Dendritic cell treated with granulocyte-macrophage colony-stimulating factor and Interleukin-4, amounts not matched to agents 40 ng/mL and 50 ng/mL, for 4 days (primary cell): ENCODE results near the gene NFIA.

Source experiments
- H3K27ac Mint-ChIP-seq: one replicate; pipeline ENCODE4 v1.8.0; 2022; ENCODE audit warnings: mild to moderate bottlenecking, mixed read lengths
- H3K27me3 Mint-ChIP-seq: one replicate; pipeline ENCODE4 v1.8.0; 2022; ENCODE audit warnings: mild to moderate bottlenecking, mixed read lengths
- H3K36me3 Mint-ChIP-seq: one replicate; pipeline ENCODE4 v1.8.0; 2022; ENCODE audit warnings: low read depth, mixed read lengths
- H3K4me1 Mint-ChIP-seq: one replicate; pipeline ENCODE4 v1.8.0; 2022; ENCODE audit warnings: low read depth, mixed read lengths
- H3K4me3 Mint-ChIP-seq: one replicate; pipeline ENCODE4 v1.8.0; 2022; ENCODE audit warnings: mild to moderate bottlenecking, moderate library complexity, mixed read lengths
- H3K9me3 Mint-ChIP-seq: one replicate; pipeline ENCODE4 v1.8.0; 2022; ENCODE audit warnings: mixed read lengths
- intact Hi-C: fragments of 100-400 bp; cut with micrococcal nuclease; formaldehyde crosslinking; loops from one replicate; pipeline ENCODE4 v1.15.0; 2022

NFIA gene

GRCh38 chr1:61094677-61095469 lies 12.5 kb downstream of the NFIA start:
- no peaks in the 10 kb centered on the region for H3K27me3 Mint-ChIP-seq
- no peak overlapping the region for H3K4me3 Mint-ChIP-seq
- intact Hi-C loops: no loop called here
- H3K36me3 Mint-ChIP-seq: no peaks in the 10 kb centered on the region
- no peak overlapping the region for H3K27ac Mint-ChIP-seq
- H3K4me1 Mint-ChIP-seq: peaks cover 16% of the 10 kb centered on the region
- H3K9me3 Mint-ChIP-seq: no peaks in the 10 kb centered on the region

GRCh38 chr1:61095470-61095812 lies 13.1 kb downstream of the NFIA start:
- no peaks in the 10 kb centered on the region for H3K9me3 Mint-ChIP-seq
- H3K27ac Mint-ChIP-seq: no peak overlapping the region
- peaks cover 22% of the 10 kb centered on the region for H3K4me1 Mint-ChIP-seq
- intact Hi-C loops: no loop called here
- H3K27me3 Mint-ChIP-seq: no peaks in the 10 kb centered on the region
- H3K36me3 Mint-ChIP-seq: no peaks in the 10 kb centered on the region
- no peak overlapping the region for H3K4me3 Mint-ChIP-seq

GRCh38 chr1:61097317-61097716 lies 15.0 kb downstream of the NFIA start:
- no peaks in the 10 kb centered on the region for H3K9me3 Mint-ChIP-seq
- H3K36me3 Mint-ChIP-seq: no peaks in the 10 kb centered on the region
- H3K4me3 Mint-ChIP-seq: no peak overlapping the region
- H3K27ac Mint-ChIP-seq: no peak overlapping the region
- intact Hi-C loops: no loop called here
- H3K27me3 Mint-ChIP-seq: no peaks in the 10 kb centered on the region
- peaks cover 31% of the 10 kb centered on the region for H3K4me1 Mint-ChIP-seq

GRCh38 chr1:61097722-61098121 lies 15.4 kb downstream of the NFIA start:
- Mint-ChIP-seq H3K27me3 (no peaks in the 10 kb centered on the region), H3K9me3 (no peaks in the 10 kb centered on the region), H3K4me1 (peaks cover 31% of the 10 kb centered on the region), H3K27ac (no peak overlapping the region), H3K36me3 (no peaks in the 10 kb centered on the region), H3K4me3 (no peak overlapping the region)
- intact Hi-C loops: no loop called here

- Mint-ChIP-seq H3K4me3 (no peak overlapping the region), H3K4me1 (peaks cover 31% of the 10 kb centered on the region), H3K27me3 (no peaks in the 10 kb centered on the region), H3K9me3 (no peaks in the 10 kb centered on the region), H3K36me3 (no peaks in the 10 kb centered on the region), H3K27ac (no peak overlapping the region)
- intact Hi-C loops: no loop called here
Measured at GRCh38 chr1:61098333-61098732, 16.0 kb downstream of the NFIA start.

- peaks cover 31% of the 10 kb centered on the region for H3K4me1 Mint-ChIP-seq
- no peak overlapping the region for H3K4me3 Mint-ChIP-seq
- peak overlapping the region; percentile 27 for H3K27ac Mint-ChIP-seq
- intact Hi-C loops: no loop called here
- no peaks in the 10 kb centered on the region for H3K36me3 Mint-ChIP-seq
- no peaks in the 10 kb centered on the region for H3K9me3 Mint-ChIP-seq
- no peaks in the 10 kb centered on the region for H3K27me3 Mint-ChIP-seq
Measured at GRCh38 chr1:61098906-61099437, 16.6 kb downstream of the NFIA start.

GRCh38 chr1:61100578-61100977 lies 18.2 kb downstream of the NFIA start:
- intact Hi-C loops: no loop called here
- Mint-ChIP-seq H3K36me3 (no peaks in the 10 kb centered on the region), H3K4me1 (peaks cover 31% of the 10 kb centered on the region), H3K27ac (no peak overlapping the region), H3K4me3 (no peak overlapping the region), H3K9me3 (no peaks in the 10 kb centered on the region), H3K27me3 (no peaks in the 10 kb centered on the region)

GRCh38 chr1:61101536-61101935 lies 19.2 kb downstream of the NFIA start:
- H3K9me3 Mint-ChIP-seq: no peaks in the 10 kb centered on the region
- H3K4me3 Mint-ChIP-seq: peak overlapping the region; percentile 65
- intact Hi-C loops: no loop called here
- H3K27me3 Mint-ChIP-seq: no peaks in the 10 kb centered on the region
- H3K36me3 Mint-ChIP-seq: no peaks in the 10 kb centered on the region
- peak overlapping the region; percentile 72 for H3K27ac Mint-ChIP-seq
- H3K4me1 Mint-ChIP-seq: peaks cover 31% of the 10 kb centered on the region

GRCh38 chr1:61102041-61102440 lies 19.7 kb downstream of the NFIA start:
- Mint-ChIP-seq H3K36me3 (no peaks in the 10 kb centered on the region), H3K27ac (no peak overlapping the region), H3K9me3 (no peaks in the 10 kb centered on the region), H3K27me3 (no peaks in the 10 kb centered on the region), H3K4me3 (no peak overlapping the region), H3K4me1 (peaks cover 31% of the 10 kb centered on the region)
- intact Hi-C loops: no loop called here

GRCh38 chr1:61102621-61103020 lies 20.3 kb downstream of the NFIA start:
- no peaks in the 10 kb centered on the region for H3K9me3 Mint-ChIP-seq
- intact Hi-C loops: no loop called here
- H3K4me1 Mint-ChIP-seq: peaks cover 26% of the 10 kb centered on the region
- no peaks in the 10 kb centered on the region for H3K36me3 Mint-ChIP-seq
- H3K27ac Mint-ChIP-seq: no peak overlapping the region
- no peak overlapping the region for H3K4me3 Mint-ChIP-seq
- no peaks in the 10 kb centered on the region for H3K27me3 Mint-ChIP-seq

GRCh38 chr1:61104220-61104671 lies 21.9 kb downstream of the NFIA start:
- Mint-ChIP-seq H3K4me1 (peaks cover 21% of the 10 kb centered on the region), H3K4me3 (no peak overlapping the region), H3K27ac (no peak overlapping the region), H3K36me3 (no peaks in the 10 kb centered on the region), H3K9me3 (no peaks in the 10 kb centered on the region), H3K27me3 (no peaks in the 10 kb centered on the region)
- intact Hi-C loops: no loop called here

- H3K27me3 Mint-ChIP-seq: no peaks in the 10 kb centered on the region
- H3K4me1 Mint-ChIP-seq: peaks cover 7% of the 10 kb centered on the region
- intact Hi-C loops: no loop called here
- no peak overlapping the region for H3K27ac Mint-ChIP-seq
- no peaks in the 10 kb centered on the region for H3K36me3 Mint-ChIP-seq
- no peaks in the 10 kb centered on the region for H3K9me3 Mint-ChIP-seq
- H3K4me3 Mint-ChIP-seq: no peak overlapping the region
Measured at GRCh38 chr1:61107638-61108037, 25.3 kb downstream of the NFIA start.

GRCh38 chr1:61109158-61109557 lies 26.8 kb downstream of the NFIA start:
- Mint-ChIP-seq H3K36me3 (no peaks in the 10 kb centered on the region), H3K4me3 (no peak overlapping the region), H3K4me1 (peaks cover 7% of the 10 kb centered on the region), H3K27ac (no peak overlapping the region), H3K9me3 (no peaks in the 10 kb centered on the region), H3K27me3 (no peaks in the 10 kb centered on the region)
- intact Hi-C loops: no loop called here

GRCh38 chr1:61109910-61110309 lies 27.5 kb downstream of the NFIA start:
- Mint-ChIP-seq H3K4me3 (no peak overlapping the region), H3K27me3 (no peaks in the 10 kb centered on the region), H3K27ac (no peak overlapping the region), H3K36me3 (no peaks in the 10 kb centered on the region), H3K4me1 (peaks cover 9% of the 10 kb centered on the region), H3K9me3 (no peaks in the 10 kb centered on the region)
- intact Hi-C loops: no loop called here

- no peaks in the 10 kb centered on the region for H3K27me3 Mint-ChIP-seq
- H3K9me3 Mint-ChIP-seq: no peaks in the 10 kb centered on the region
- H3K4me3 Mint-ChIP-seq: no peak overlapping the region
- H3K36me3 Mint-ChIP-seq: no peaks in the 10 kb centered on the region
- H3K27ac Mint-ChIP-seq: no peak overlapping the region
- intact Hi-C loops: no loop called here
- peaks cover 16% of the 10 kb centered on the region for H3K4me1 Mint-ChIP-seq
Measured at GRCh38 chr1:61110554-61110953, 28.2 kb downstream of the NFIA start.
